GM19372 (cell line): ENCODE measurements around the gene FBXL13.
"Not testable (repeated sequence)": the region's sequence is repeated elsewhere in the genome, so short reads cannot be mapped to it uniquely, and the experiment has no call there.

Experiments
- ATAC-seq: cut with Tn5 transposase; IDR thresholded peaks from one replicate; pipeline ENCODE4 v1.9.1; 2021; ENCODE audit warnings: mild to moderate bottlenecking, low read depth, moderate library complexity; ENCODE audit not compliant: unreplicated experiment

FBXL13 gene

DNA sequence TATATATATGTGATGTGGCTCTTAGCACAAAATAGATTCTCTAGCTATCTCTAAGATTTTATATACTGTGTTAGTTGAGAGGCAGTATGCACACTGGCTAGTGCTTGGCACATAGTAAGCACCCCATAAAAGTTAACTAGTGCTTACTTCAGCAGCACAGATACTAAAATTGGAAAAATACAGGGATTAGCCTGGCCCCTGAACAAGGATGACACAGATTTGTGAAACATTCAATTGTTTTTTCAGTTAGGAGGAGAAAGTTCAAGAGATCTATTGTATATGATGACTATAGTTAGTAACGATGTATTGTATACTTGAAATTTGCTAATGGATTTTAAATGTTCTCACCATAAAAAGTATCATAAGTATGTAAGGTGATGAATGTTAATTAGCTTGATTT, 240.1 kb downstream of the FBXL13 start:
- no peak for ATAC-seq

DNA sequence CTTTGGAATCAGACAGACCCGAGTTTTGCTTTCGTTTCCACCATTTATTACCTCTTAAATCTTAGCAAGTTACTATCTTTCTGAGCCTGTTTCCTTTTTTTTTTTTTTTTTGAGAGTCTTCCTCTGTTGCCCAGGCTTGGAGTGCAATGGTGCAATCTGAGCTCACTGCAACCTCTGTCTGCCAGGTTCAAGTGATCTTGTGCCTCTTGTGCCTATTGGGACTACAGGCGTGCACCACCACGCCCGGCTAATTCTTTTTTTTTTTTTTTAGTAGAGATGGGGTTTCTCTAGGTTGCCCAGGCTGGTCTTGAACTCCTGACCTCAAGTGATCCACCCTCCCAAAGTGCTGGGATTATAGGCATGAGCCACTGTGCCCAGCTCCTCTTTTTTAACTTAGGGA, 241.3 kb downstream of the FBXL13 start:
- no peak for ATAC-seq

DNA sequence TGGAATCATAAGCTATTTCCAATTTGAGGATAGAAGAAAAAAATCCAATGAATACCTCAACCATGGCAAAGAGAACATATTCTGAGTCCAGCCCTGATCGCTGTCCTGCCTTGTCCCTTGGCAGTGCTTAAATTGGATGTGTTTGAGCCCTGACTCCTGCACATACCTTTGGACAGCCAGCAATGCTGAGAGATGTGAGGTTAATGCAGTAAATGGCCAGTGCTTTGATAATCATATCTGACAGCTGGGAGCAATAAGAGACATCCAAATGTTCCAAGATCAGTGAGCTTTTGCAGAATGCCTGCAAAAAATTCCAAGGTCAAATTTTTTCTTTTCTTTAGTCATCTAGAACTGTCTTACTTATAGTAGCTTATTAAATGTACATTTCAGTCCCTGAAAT, 241.9 kb downstream of the FBXL13 start:
- no peak for ATAC-seq

DNA sequence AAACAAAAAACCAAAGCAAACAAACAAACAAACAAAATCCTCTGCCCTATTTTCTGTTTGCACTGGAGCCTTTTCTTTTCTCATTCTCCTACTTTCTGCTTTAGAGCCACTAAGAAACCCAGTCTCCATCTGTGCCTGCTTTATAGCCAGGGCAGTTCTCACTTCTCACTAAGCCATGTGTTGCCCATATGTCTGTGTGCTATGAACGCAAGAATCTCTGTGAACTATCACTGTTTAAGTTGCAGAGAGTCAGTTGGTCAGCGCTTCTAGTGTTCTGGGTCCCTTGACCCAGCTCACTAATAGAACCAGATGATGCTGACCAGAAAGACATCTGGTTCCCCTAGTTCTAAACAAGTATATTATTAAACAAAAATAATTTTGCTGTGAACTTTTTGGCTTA, 244.4 kb downstream of the FBXL13 start:
- ATAC-seq = no peak

DNA sequence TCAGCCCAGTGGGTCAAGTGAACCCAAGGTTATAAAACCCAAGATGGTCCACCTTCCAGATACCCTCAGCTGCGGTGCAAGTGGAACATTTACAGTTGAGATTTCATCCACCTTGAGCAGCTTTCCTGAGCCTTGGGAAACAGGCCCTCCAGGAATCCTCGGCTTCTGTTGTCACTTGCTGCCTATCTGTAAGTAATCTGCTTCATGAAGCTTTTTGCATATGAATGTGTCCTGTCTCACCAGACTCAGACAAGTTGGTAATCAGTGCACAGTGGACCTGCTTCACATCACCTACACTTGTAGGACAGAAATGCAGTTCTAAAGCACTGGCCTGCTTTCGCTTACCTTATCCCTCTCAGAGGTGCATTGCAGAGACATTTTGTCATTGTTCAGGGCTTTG, 245.5 kb downstream of the FBXL13 start:
- ATAC-seq = no peak

DNA sequence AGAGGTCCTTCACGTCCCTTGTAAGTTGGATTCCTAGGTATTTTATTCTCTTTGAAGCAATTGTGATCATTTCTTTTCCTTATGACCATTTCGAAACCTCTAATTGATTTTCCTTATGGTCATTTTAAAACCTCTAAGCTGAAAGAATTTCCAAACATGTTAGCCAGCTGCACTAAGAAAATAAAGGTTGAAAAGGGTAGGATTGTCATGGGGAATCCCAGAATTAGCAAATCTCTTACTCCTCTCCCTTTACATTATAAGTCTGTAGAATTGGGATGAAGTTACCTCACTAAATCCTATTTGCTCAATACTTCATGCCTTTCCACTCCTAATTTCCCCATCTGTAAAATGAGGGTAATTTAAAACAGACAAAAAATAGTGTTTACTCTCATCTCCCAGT, 246.3 kb downstream of the FBXL13 start:
- ATAC-seq = no peak

DNA sequence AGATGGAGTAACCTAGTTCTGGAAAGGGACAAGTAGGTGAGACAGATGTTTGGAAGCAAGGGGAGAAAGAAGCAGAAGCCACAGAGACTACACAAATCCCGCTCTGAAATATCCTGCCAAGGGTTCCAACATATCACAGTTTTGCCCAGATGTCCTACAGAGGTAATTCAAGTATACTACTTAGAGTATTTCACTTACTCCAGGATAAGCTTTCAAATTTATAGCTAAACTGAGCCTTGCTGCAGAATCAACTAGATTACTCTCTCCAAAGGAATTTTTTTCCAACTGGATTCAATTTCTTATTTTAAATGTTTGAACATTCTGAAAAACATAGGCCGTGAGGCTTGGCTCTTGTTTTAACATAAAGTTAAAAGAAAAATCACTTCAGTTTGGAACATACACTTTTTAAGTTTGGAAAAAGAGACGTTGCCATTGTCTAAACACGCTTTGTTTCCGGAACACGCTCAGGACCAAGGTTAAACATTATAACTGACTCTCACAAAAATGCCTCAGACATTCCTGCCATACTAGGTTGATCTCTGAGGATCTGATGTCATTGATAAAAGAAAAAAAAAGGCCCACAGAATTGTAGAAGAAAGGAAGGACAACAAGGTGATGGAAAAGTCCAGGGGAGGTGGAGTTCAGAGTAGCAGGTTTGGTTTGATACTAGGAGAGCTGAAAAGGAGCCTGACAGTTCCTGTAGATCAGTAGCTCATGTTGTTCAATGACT, 251.0 kb downstream of the FBXL13 start:
- no peak for ATAC-seq

DNA sequence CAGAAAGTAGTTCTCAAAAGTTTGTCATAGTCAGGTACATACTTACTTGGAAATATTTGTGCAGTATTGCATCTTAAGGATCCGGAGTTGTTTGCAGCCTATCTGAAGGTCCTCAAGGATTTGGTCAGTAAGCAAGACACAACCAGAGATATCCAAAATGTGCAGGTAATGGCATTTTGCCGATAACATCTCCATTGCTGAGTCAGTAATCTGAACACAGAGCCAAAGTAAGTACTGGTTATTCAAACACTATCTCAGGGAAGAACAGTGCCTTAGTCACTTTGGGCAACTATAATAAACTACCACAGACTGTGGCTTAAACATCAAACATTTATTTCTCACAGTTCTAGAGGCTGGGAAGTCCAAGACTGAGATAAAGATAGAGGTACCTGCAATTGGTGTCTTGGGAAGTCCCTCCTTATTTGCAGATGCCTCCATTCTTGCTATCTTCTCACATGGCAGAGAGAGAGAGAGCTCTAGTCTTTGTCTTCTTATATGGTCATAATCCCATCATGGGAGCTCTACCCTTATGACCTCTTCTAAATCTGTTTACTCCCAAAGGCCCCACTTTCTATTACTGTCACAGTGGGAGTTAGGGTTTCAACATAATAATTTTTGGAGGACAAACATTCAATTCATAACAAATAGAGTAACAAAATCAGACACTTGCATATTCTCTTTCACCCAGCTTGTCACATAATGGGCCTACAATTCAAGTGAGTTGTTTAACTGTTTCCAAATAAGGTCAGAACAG, 252.4 kb downstream of the FBXL13 start:
- ATAC-seq = no peak

DNA sequence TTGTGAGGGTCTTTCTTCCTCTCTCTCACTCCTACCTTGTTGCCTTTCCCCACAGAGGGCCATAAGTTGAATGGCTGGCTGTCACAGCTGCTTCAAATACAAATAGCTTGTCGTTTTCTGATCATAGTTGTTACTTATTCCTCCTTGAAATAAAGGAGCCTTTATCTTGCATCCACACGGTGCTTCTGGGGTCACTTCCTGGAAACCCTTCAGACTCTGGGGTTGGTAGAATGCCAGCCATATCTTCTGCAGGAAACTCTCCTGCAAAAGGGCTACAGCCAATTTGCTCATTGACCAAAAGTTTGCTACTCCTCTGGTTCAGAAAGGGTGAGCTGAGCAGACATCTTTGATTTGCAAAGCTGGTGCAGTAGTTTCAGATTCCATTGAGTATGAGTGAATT, 255.4 kb downstream of the FBXL13 start:
- ATAC-seq = no peak

DNA sequence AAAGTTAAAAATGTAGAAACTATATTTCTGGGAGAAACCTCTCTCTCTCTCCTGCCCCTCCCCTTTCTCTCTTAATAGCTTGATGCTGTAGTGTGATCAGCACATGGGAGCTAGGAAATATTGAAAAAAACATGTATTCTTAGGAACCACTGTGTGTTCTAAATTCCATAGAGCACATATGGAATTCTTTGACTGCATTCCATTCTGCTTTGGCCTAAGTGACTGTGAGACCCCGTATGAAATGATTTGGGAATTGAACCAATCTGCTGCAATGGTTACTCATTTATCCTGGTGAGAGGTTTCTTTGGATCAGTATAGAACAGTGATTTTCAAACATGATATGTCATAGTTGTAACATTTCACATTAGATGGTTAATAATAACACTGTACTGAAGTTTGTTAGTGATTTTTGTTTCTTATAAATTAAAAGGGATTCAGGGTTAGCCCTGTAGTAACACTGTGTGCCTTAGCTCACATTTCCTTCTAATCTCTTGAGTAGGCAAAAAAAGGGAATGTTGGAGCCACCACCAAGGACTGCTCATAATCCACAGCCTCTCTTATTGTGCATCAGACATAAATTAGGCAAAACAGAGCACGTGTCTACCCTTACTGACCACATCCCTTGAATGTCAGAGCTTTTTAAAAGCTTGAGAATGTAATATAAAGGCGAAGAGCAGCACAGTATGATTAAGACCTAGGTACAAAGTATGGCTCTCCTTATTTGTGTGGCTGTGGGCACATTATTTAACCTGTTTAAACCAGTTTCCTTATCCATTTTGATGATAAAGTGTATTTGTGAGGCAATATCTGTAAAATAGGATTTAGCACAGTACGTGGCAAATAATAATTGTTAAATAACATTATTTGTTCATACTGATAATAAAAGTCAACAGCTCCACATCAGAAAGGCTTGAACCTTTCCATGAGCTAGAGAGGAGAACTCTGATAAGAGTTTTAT, 256.7 kb downstream of the FBXL13 start:
- no peak for ATAC-seq

DNA sequence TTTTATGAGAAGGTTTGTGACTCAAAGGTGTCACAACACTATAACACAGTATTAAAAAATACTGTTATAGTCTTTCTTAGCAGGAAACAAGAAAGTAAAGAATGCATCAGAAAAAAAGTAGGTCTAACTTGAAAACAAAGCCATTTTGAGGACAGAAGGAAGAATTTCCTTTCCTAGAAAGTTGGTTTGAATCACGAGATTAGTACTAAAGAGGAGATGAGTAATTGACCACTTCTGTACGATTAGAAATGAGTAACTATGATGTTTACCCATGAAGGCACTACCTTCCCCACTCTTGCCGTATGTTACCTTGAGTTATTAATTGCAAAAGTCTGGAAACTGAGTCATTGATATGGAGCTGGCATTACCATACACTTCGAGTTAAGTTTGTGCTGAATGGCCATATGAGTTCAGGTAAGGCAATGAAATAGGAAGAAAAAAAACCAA, 260.5 kb downstream of the FBXL13 start:
- no peak for ATAC-seq

DNA sequence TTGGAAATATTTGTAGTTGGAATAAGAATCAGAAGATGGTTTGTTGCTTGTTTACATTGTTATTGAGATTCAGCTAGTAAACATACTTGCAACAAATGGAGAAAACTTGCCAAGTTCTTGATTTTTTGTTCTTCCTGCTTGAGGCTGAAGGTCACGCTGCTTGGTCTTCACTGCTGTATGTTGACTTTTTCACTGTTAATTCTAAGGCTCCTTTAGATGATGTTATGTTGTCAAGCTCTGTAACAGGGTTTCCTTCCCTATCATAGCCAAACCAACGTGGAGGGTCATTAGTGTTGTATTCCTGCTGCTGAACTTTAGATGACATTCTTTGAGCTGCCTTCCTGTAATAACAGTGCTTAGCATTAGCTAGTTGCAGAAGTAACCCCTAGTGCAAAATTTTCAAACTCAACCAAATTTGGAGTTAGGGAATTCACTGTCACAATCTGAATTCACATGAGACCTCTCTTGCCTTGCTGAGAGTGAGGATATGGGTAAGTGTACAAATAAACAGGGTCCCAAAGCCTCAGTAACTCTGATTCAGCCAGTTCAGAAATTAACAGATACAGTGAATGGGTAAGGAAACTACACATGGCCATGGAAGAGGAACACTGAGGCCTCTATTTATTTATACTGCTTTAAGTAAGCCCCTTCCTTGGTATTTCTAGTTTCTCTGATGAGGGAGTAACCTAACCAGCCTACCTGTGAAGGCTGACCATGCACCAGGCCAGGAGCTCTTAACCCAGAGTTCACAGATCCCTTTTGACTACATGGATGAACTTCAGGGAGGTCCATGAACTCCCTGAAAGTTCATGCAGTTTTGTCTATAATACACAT, 261.2 kb downstream of the FBXL13 start:
- no peak for ATAC-seq

DNA sequence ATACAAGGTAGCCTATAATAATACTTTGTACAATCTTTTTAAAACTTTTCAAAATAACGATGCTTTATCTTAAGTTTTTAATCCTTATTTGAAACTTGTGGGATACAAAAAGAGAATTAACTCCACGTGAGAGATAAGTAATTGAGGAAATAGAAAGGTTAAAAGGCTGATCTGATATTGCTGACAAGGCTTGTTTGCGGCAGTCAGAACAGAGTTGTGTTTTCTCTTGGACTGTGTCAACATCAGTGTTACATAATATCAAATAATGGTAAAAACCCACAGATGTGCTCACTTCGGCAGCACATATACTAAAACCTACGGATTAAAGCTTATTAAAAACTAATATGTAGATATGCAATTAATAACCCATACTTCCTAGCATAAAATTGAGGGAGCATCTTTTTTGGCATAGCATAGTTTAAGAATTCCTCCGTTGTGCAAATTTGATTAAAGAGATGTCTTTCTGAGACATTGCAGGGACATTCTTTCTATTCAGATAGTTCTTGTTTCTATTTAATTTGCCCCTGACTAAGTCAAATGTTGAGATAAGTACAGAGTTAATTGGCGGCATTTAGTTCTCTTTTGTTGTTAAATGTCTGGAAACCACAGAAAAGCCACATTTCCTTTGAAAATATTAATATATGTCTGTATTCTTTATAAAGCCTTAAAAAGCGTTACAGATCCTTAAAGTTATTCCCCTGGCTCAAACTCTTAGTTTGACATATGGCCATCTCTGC, 262.5 kb downstream of the FBXL13 start:
- ATAC-seq = no peak

DNA sequence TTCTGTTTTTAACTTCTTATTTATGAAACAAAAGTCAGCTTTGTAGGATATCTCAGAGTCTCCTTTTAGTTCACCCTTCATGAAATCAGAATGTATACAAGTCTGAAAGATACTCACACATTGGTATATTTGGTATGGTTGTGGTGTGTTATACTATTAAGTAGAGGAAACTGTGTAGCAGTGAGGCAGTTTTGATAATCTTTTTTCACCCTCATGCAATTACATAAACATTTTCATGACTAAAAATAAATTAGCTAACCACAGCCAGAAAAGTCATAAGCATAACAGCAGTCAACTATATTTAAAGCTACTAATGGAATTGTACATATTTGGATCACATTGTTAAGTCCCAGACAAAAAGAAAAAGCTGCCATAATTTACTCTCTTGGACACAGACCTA, 263.7 kb downstream of the FBXL13 start:
- no peak for ATAC-seq

DNA sequence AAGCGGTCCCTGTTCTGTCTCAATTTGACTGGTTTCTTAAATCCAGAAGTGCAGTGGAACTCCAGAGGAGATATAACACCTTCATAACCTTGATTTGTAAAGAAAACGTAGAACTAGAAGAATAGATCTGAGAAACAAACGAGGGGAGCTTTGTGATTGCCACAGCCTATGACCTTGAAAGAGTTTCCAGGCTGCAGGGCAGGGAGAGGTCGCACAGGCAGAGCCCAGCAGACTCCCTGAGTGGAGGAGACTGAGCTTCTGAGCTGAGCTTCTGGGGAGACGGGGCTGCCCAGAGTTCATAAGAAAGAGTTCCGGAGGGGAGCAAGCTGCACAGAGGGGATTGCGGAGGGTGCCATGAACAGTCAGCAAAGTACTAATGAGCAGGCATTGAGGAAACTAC, 268.0 kb downstream of the FBXL13 start:
- ATAC-seq = no peak

DNA sequence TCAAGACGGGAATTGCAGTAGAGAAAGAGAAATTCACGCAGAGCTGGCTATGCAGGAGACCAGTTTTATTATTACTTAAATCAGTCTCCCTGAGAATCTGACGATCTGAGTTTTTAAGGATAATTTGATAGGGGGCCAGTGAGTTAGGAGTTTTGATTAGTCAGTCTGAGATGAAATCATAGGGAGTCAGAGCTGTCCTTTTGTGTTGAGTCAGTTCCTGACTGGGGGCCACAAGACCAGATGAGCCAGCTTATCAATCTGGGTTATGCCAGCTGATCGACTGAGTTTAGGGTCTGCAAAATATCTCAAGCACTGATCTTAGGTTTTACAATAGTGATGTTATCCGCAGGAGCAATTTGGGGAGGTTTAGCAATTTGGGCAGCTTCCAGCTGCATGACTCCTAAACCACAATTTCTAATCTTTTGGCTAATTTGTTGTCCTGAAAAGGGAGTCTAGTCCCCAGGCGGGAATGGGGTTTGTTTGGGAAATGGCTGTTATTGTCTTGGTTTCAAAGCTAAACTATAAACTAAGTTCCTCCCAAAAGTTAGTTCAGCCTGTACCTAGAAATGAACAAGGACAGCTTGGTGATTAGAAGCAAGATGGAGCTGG, 278.5 kb downstream of the FBXL13 start:
- not testable (repeated sequence) for ATAC-seq

DNA sequence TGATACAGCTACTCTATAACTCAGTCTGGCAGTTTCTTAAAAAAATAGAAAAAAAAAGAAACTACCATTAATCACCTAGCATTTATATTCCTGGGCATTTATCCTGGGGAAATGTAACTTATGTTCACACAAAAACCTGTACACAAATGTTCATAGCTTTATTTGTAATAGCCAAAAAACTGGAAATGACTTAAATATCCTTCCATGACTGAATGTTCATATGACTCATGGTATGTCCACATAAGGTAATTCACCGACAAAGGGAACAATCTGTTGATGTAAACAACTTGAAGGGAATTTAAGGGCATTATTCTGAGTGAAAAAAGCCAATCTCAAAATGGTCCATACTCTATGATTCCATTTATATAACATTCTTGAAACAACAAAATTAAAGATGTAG, 280.0 kb downstream of the FBXL13 start:
- ATAC-seq = not testable (repeated sequence)

DNA sequence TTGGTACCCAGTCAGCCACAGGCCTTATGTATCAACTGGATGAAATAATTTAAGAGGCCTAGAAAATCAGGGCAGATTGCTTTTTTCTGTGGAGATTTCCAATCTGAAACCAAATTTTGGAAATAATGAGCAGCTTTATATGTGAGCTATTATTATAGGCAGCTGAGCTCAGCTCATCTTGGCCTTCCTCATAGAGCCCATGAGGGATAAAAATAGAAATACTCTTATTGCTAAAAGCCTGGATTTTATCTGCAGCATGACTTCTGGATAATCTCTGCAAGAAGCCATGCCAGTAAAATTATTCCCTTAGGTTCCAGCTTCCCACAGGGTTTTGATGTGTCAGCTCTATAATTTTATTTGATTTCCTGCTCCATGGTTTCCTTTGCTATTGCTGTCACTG, 282.8 kb downstream of the FBXL13 start:
- not testable (repeated sequence) for ATAC-seq

DNA sequence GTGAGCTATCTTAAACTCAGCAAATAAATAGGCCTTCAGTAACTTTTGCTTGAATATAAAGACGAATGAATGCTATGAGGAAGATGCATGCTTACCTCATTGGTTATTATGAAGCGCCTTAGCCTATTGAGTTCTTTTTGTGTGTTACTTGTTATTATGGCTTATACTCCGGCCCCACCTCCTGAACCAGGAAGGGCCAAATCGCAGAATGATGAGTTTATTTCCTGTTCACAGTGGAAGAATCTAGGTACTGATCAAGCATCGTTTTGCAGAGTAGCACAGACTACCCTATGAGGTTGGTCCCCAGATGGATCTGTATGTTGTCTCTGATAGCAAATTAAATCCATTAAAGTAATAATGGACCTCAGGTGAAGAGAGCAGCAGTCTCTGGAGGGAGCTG, 283.2 kb downstream of the FBXL13 start:
- not testable (repeated sequence) for ATAC-seq
